ENCODE measurements around the gene FBXO42. TPM values are rescaled to one million over a fixed set of nuclear protein-coding genes. Genes with fewer than 3 reads are reported as not detected.

FBXO42 gene
- total and polyA plus RNA-seq, 2 donors (not counting 3 experiments of a cell fraction or from before 2014, with no cell fraction given): 16.3 to 20.4 TPM

GRCh38 chr1:16230744-16231143, 121.5 kb downstream of the FBXO42 start:
- no peak overlapping the region for H2AFZ ChIP-seq (ENCODE audit: low read depth, low read length)
- no peaks in the 10 kb centered on the region for H4K20me1 ChIP-seq (replicated peaks; ENCODE audit: control insufficient read depth, extremely low read depth, insufficient read depth, low read length)
- no peaks in the 10 kb centered on the region for H3K9me3 ChIP-seq (replicated peaks; ENCODE audit: control insufficient read depth, insufficient read depth, low read length)
- H3K4me3 ChIP-seq (replicated peaks in 1 of 3; ENCODE audit: insufficient read depth in 1 of 3, low read depth in 1 of 3, low read length in 3 of 3): no peak overlapping the region
- intact Hi-C loops (cut with micrococcal nuclease) (no loop called here), dilution Hi-C loops (cut with MboI; ENCODE audit: extremely low pct_ligation_motif_present, low sequenced_read_pairs) (no loop called here)
- TF ChIP-seq FOS (IDR thresholded peaks at IDR 0.05; ENCODE audit: borderline replicate concordance, insufficient read depth, low read length) (no peak), EZH2 (IDR thresholded peaks at IDR 0.05; ENCODE audit: borderline replicate concordance, low read depth, low read length, severe bottlenecking) (no peak), POLR2A (IDR thresholded peaks at IDR 0.05; ENCODE audit: low read depth, low read length) (no peak), CTCF (IDR thresholded peaks at IDR 0.05; ENCODE audit: extremely low read depth in 1 of 2, insufficient read depth in 1 of 2, low read depth in 1 of 2, low read length in 2 of 2) (no peak), MAX (IDR thresholded peaks at IDR 0.05; ENCODE audit: insufficient read depth, insufficient read length) (no peak), GATA2 (IDR thresholded peaks at IDR 0.05; ENCODE audit: insufficient read depth, insufficient read length, low read depth, low read length) (no peak), POLR2AphosphoS5 (IDR thresholded peaks at IDR 0.05; ENCODE audit: insufficient read depth, low read depth, low read length) (no peak), JUN (IDR thresholded peaks at IDR 0.05; ENCODE audit: borderline replicate concordance, insufficient read depth, insufficient read length, low read depth) (no peak), MYC (IDR thresholded peaks at IDR 0.05; ENCODE audit: low read depth, low read length) (no peak)
- ChIA-PET CTCF (no interaction called here), POLR2A (interaction anchor here (0.7 kb wide), 1 partner anchor 132 kb away, joined by 12 read pairs; no protein-coding TSS in a partner anchor)
- no peak for DNase-seq (ENCODE audit: low read depth, low spot score)
- H3K27me3 ChIP-seq (ENCODE audit: control insufficient read depth in 2 of 2, insufficient read depth in 2 of 2, low read length in 2 of 2): peaks cover 22 to 23% of the 10 kb centered on the region in 2 experiments
- H3K9ac ChIP-seq (replicated peaks; ENCODE audit: extremely low read depth, insufficient read depth, low read length): no peak overlapping the region
- H3K79me2 ChIP-seq (ENCODE audit: control insufficient read depth, insufficient read depth, low read length): no peaks in the 10 kb centered on the region
- H3K4me1 ChIP-seq (ENCODE audit: control insufficient read depth, extremely low read depth, insufficient read depth, low read length): no peaks in the 10 kb centered on the region
- no peak overlapping the region for H3K27ac ChIP-seq (ENCODE audit: insufficient read depth, low read depth, low read length)
- no peak for FAIRE-seq
- BruUV-seq (replicated peaks): no TSS peak
- H3K36me3 ChIP-seq (ENCODE audit: control insufficient read depth in 2 of 2, extremely low read depth in 1 of 2, insufficient read depth in 2 of 2, low read length in 2 of 2): no peaks in the 10 kb centered on the region
- no peak overlapping the region for H3K4me2 ChIP-seq (ENCODE audit: insufficient read depth, low read length)
- no peaks in the 10 kb centered on the region for H3K9me1 ChIP-seq (replicated peaks; ENCODE audit: control insufficient read depth, extremely low read depth, insufficient read depth, low read length)

Measured in endothelial cell of umbilical vein (primary cell).